H9 (cell line): Measurements from ENCODE around the gene GBGT1. TPM values are rescaled to one million over a fixed set of nuclear protein-coding genes. Genes with fewer than 3 reads are reported as not detected.

Experiments used
- DNase-seq: peaks from one replicate; pipeline ENCODE4 v3.0.0-alpha.2; 2017
- H2AFZ ChIP-seq: one replicate; pipeline ENCODE4 v1.6.1; 2013; ENCODE audit warnings: mild to moderate bottlenecking, low read length, control low read depth, moderate library complexity
- H2AK5ac ChIP-seq: 2 replicates; pipeline ENCODE4 v1.6.1; 2013; ENCODE audit warnings: low read length, control low read depth, mixed read lengths; ENCODE audit not compliant: insufficient read length
- H2BK120ac ChIP-seq: one replicate; pipeline ENCODE4 v1.6.1; 2013; ENCODE audit warnings: low read depth, mild to moderate bottlenecking, low read length, control low read depth, inconsistent platforms; ENCODE audit not compliant: poor library complexity, severe bottlenecking
- H2BK12ac ChIP-seq: 2 replicates; pipeline ENCODE4 v1.6.1; 2013; ENCODE audit warnings: low read length, control low read depth, mixed read lengths, low read depth; ENCODE audit not compliant: insufficient read length
- H2BK15ac ChIP-seq: 2 replicates; pipeline ENCODE4 v1.6.1; 2013; ENCODE audit warnings: low read depth, low read length, control low read depth
- H2BK20ac ChIP-seq: one replicate; pipeline ENCODE4 v1.6.1; 2013; ENCODE audit warnings: low read depth, mild to moderate bottlenecking, low read length, control low read depth, inconsistent platforms; ENCODE audit not compliant: poor library complexity, severe bottlenecking
- H2BK5ac ChIP-seq: 2 replicates; pipeline ENCODE4 v1.6.1; 2013; ENCODE audit warnings: low read length, control low read depth, mixed read lengths; ENCODE audit not compliant: insufficient read length
- H3K14ac ChIP-seq: 2 replicates; pipeline ENCODE4 v1.6.1; 2013; ENCODE audit warnings: low read length, control low read depth; ENCODE audit not compliant: insufficient read depth
- H3K18ac ChIP-seq: 2 replicates; pipeline ENCODE4 v1.6.1; 2013; ENCODE audit warnings: low read depth, mild to moderate bottlenecking, mixed read lengths, low read length, control low read depth; ENCODE audit not compliant: insufficient read length
- H3K23ac ChIP-seq: 2 replicates; pipeline ENCODE4 v1.6.1; 2013; ENCODE audit warnings: low read length, control low read depth, mixed read lengths, low read depth; ENCODE audit not compliant: insufficient read length
- H3K23me2 ChIP-seq: 2 replicates; pipeline ENCODE4 v1.6.1; 2013; ENCODE audit warnings: low read depth, mild to moderate bottlenecking, mixed read lengths, low read length, control low read depth; ENCODE audit not compliant: insufficient read length, poor library complexity, severe bottlenecking
- H3K27ac ChIP-seq: 2 replicates; pipeline ENCODE4 v1.5.1; 2013; ENCODE audit warnings: low read length, control low read depth, mixed read lengths, low read depth; ENCODE audit not compliant: insufficient read length
- H3K27me3 ChIP-seq: 2 replicates; pipeline ENCODE4 v1.6.1; 2013; ENCODE audit warnings: low read length, control low read depth, inconsistent platforms; ENCODE audit not compliant: insufficient read depth
- H3K4ac ChIP-seq: 2 replicates; pipeline ENCODE4 v1.6.1; 2013; ENCODE audit warnings: low read depth, mild to moderate bottlenecking, control low read depth, inconsistent platforms, low read length, moderate library complexity
- H3K4me1 ChIP-seq: 2 replicates; pipeline ENCODE4 v1.6.1; 2013; ENCODE audit warnings: low read length, control low read depth, inconsistent platforms; ENCODE audit not compliant: insufficient read depth
- H3K4me2 ChIP-seq: 2 replicates; pipeline ENCODE4 v1.6.1; 2013; ENCODE audit warnings: low read length, control low read depth, mixed read lengths; ENCODE audit not compliant: insufficient read length, insufficient read depth
- H3K56ac ChIP-seq: 2 replicates; pipeline ENCODE4 v1.6.1; 2013; ENCODE audit warnings: low read depth, mild to moderate bottlenecking, mixed read lengths, low read length, control low read depth; ENCODE audit not compliant: insufficient read length
- H3K79me1 ChIP-seq: 2 replicates; pipeline ENCODE4 v1.6.1; 2013; ENCODE audit warnings: low read depth, mild to moderate bottlenecking, moderate library complexity, low read length, control low read depth, inconsistent platforms; ENCODE audit not compliant: insufficient read depth, poor library complexity, severe bottlenecking
- H3K79me2 ChIP-seq: 2 replicates; pipeline ENCODE4 v1.6.1; 2013; ENCODE audit warnings: low read length, control low read depth, inconsistent platforms; ENCODE audit not compliant: insufficient read depth
- H3K9ac ChIP-seq: 2 replicates; pipeline ENCODE4 v1.6.1; 2013; ENCODE audit warnings: low read length, control low read depth, mixed read lengths; ENCODE audit not compliant: insufficient read length; ENCODE audit errors: extremely low read depth
- H3K9me3 ChIP-seq: one replicate; pipeline ENCODE4 v1.6.1; 2013; ENCODE audit warnings: low read depth, low read length, inconsistent platforms; ENCODE audit not compliant: control insufficient read depth
- H3T11ph ChIP-seq: one replicate; pipeline ENCODE4 v1.6.1; 2013; ENCODE audit warnings: mild to moderate bottlenecking, low read length, control low read depth, inconsistent platforms
- H4K20me1 ChIP-seq: one replicate; pipeline ENCODE4 v1.6.1; 2013; ENCODE audit not compliant: control insufficient read depth, insufficient read length, insufficient read depth
- H4K5ac ChIP-seq: 2 replicates; pipeline ENCODE4 v1.6.1; 2013; ENCODE audit warnings: low read depth, mild to moderate bottlenecking, mixed read lengths, low read length, control low read depth; ENCODE audit not compliant: insufficient read length
- H4K8ac ChIP-seq: replicated peaks from 2 replicates; pipeline ENCODE4 v1.6.1; 2013; ENCODE audit warnings: low read length, control low read depth, mixed read lengths, low read depth; ENCODE audit not compliant: insufficient read length
- H4K91ac ChIP-seq: 2 replicates; pipeline ENCODE4 v1.6.1; 2013; ENCODE audit warnings: low read depth, mild to moderate bottlenecking, moderate library complexity, mixed read lengths, low read length, control low read depth; ENCODE audit not compliant: insufficient read length
- H3K27ac Mint-ChIP-seq, 3 experiments: 2 replicates in 2 of 3; 3 replicates in 1 of 3; pipeline ENCODE4 v1.8.0; 2020 to 2021; ENCODE audit warnings: mixed read lengths in 3 of 3, mild to moderate bottlenecking in 1 of 3, moderate library complexity in 1 of 3
- H3K27me3 Mint-ChIP-seq: 2 replicates; pipeline ENCODE4 v1.8.0; 2021; ENCODE audit warnings: low read depth, mild to moderate bottlenecking, moderate library complexity, mixed read lengths
- H3K36me3 Mint-ChIP-seq, 3 experiments: 2 replicates in 2 of 3; 3 replicates in 1 of 3; pipeline ENCODE4 v1.8.0; 2020 to 2021; ENCODE audit warnings: low read depth in 3 of 3, mixed read lengths in 3 of 3; ENCODE audit not compliant: insufficient read depth in 1 of 3
- H3K4me1 Mint-ChIP-seq, 2 experiments: 2 replicates each; pipeline ENCODE4 v1.8.0; 2020; ENCODE audit warnings: mixed read lengths in 2 of 2
- H3K4me3 Mint-ChIP-seq, 2 experiments: 2 replicates in 1 of 2; 3 replicates in 1 of 2; pipeline ENCODE4 v1.8.0; 2020 to 2021; ENCODE audit warnings: mild to moderate bottlenecking in 2 of 2, mixed read lengths in 2 of 2, moderate library complexity in 1 of 2
- H3K9me3 Mint-ChIP-seq, 2 experiments: 2 replicates in 1 of 2; 3 replicates in 1 of 2; pipeline ENCODE4 v1.8.0; 2020; ENCODE audit warnings: mild to moderate bottlenecking in 2 of 2, mixed read lengths in 2 of 2, moderate library complexity in 1 of 2
- WGBS: extraction: QIAGEN DNeasy Blood & Tissue Kit; methylation state at CpG from one replicate; pipeline ENCODE4 v1.1.7; 2013; ENCODE audit warnings: missing lambda C conversion rate, low lambda C conversion rate, mixed read lengths; ENCODE audit not compliant: insufficient read length; ENCODE audit errors: extremely low coverage; 5-methylcytosine and 5-hydroxymethylcytosine counted together
- total RNA-seq: library from RNA; stranded (reverse); gene quantifications from 2 replicates; pipeline ENCODE4 v1.2.1, GENCODE V29; 2021
- TF ChIP-seq, protein P1 (sequence below): fragments of 200-600 bp; sonication (generic); conservative IDR thresholded peaks from 3 replicates; pipeline ENCODE4 v1.8.0; 2021; ENCODE audit warnings: antibody characterized with exemption, mild to moderate bottlenecking

GBGT1 gene
- total RNA-seq, 1 experiment from 2014 or later, result 9.3 TPM

DNA sequence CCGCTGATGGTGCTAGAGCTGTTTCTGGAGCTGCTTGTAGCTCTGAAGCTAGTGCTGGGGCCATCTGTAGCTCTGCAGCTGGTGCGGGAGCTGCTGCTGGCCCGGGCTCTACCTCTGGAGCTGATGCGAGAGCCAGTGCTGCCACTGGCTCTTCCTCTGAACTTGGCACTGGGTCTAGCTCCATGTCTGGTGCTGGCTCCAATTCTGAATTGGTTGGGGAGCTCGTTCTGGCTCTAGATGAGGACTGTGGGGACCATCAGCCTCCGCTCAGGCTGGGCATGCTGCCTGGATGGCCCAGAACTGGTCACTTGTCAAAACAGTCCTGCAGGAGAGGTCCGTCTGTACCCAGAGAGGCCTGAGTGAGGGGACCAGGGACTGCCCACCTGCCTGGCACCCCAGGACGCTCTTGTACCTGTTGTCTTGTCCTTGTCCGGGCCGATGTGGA, 23.9 kb upstream of the GBGT1 start:
- H2AK5ac ChIP-seq, result no peak overlapping the region
- no peak overlapping the region for H2BK12ac ChIP-seq
- H2BK20ac ChIP-seq, result no peak overlapping the region
- H2AFZ ChIP-seq, result no peak overlapping the region
- no peak overlapping the region for H3K4ac ChIP-seq
- no peak overlapping the region for H3K9ac ChIP-seq
- H3K4me3 Mint-ChIP-seq, result no peak overlapping the region
- no peaks in the 10 kb centered on the region for H3K23me2 ChIP-seq
- no peaks in the 10 kb centered on the region; a peak in 1 of 7 replicates for H3K36me3 Mint-ChIP-seq
- no peaks in the 10 kb centered on the region for H3K79me2 ChIP-seq
- TF ChIP-seq, protein P1, sequence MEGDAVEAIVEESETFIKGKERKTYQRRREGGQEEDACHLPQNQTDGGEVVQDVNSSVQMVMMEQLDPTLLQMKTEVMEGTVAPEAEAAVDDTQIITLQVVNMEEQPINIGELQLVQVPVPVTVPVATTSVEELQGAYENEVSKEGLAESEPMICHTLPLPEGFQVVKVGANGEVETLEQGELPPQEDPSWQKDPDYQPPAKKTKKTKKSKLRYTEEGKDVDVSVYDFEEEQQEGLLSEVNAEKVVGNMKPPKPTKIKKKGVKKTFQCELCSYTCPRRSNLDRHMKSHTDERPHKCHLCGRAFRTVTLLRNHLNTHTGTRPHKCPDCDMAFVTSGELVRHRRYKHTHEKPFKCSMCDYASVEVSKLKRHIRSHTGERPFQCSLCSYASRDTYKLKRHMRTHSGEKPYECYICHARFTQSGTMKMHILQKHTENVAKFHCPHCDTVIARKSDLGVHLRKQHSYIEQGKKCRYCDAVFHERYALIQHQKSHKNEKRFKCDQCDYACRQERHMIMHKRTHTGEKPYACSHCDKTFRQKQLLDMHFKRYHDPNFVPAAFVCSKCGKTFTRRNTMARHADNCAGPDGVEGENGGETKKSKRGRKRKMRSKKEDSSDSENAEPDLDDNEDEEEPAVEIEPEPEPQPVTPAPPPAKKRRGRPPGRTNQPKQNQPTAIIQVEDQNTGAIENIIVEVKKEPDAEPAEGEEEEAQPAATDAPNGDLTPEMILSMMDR, result no peak
- no peak overlapping the region for H3K56ac ChIP-seq
- no peaks in the 10 kb centered on the region for H4K20me1 ChIP-seq
- H3K27me3 Mint-ChIP-seq, result peaks cover 73% of the 10 kb centered on the region
- no peak overlapping the region for H3T11ph ChIP-seq
- no peaks in the 10 kb centered on the region; a peak in 1 of 5 replicates for H3K9me3 Mint-ChIP-seq
- H3K27ac Mint-ChIP-seq, result no peak overlapping the region
- H3K4me1 ChIP-seq, result no peaks in the 10 kb centered on the region
- H3K27me3 ChIP-seq, result no peaks in the 10 kb centered on the region
- no peak overlapping the region for H2BK15ac ChIP-seq
- no CpG with 5 or more reads among the region's 10 CpGs for WGBS
- no peak overlapping the region for H4K91ac ChIP-seq
- peaks cover 2 to 7% of the 10 kb centered on the region in 2 experiments; a peak in 3 of 4 replicates for H3K4me1 Mint-ChIP-seq
- no peak overlapping the region for H3K4me2 ChIP-seq
- H3K27ac ChIP-seq, result no peak overlapping the region
- H3K23ac ChIP-seq, result no peak overlapping the region
- H2BK120ac ChIP-seq, result no peak overlapping the region
- H4K8ac ChIP-seq, result no peak overlapping the region
- no peaks in the 10 kb centered on the region for H3K79me1 ChIP-seq
- H4K5ac ChIP-seq, result no peak overlapping the region
- no peak overlapping the region for H3K14ac ChIP-seq
- no peak overlapping the region for H2BK5ac ChIP-seq
- no peak overlapping the region for H3K18ac ChIP-seq
- no peak for DNase-seq
- no peaks in the 10 kb centered on the region for H3K9me3 ChIP-seq
